ENCODE results near the gene MTHFD1L.

Gene MTHFD1L

DNA sequence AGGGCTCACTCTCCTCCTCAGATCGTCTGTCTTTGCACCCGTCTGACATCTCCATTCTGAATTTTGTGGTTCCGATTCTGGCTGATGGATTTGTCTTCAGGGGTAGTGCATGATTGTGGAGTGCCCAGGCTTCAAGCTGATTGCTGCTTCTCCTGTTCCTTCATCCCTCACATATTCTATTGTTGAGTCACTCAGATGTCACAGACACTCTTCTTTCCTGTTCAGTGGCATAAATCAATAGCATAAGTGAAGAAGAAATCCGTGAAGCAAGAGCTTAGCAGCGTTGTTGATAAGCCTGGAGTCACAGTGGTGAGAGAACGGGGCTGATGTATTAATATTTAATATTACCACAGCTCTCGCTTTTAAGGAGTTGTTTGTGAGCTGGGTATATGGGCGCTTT is 152.5 kb downstream of the MTHFD1L start:
- DNase-seq (ENCODE audit: low read depth, low spot score), result no peak
- TF ChIP-seq POLR2AphosphoS5 (IDR thresholded peaks at IDR 0.05; ENCODE audit: borderline replicate concordance, low read depth, low read length), result no peak
- TF ChIP-seq EZH2 (IDR thresholded peaks at IDR 0.05), result no peak
- no peak for TF ChIP-seq FOXP2 (optimal IDR thresholded peaks at IDR 0.05; ENCODE audit: control extremely low read depth, extremely low read length, insufficient read depth)
- no peak overlapping the region for H3K27ac ChIP-seq

GRCh38 chr6:151018911-151019782 is 153.6 kb downstream of the MTHFD1L start:
- no peak for TF ChIP-seq POLR2AphosphoS5 (IDR thresholded peaks at IDR 0.05; ENCODE audit: borderline replicate concordance, low read depth, low read length)
- TF ChIP-seq FOXP2 (optimal IDR thresholded peaks at IDR 0.05; ENCODE audit: control extremely low read depth, extremely low read length, insufficient read depth), result no peak
- no peak for TF ChIP-seq EZH2 (IDR thresholded peaks at IDR 0.05)
- Histone ChIP-seq H3K27ac (no peak overlapping the region), H3K36me3 (ENCODE audit: insufficient read depth, low read length) (peaks cover 32% of the 10 kb centered on the region; the same call in 1 of the 2 replicates), H3K9ac (ENCODE audit: insufficient read length) (no peak overlapping the region), H3K4me3 (no peak overlapping the region), H3K9me3 (ENCODE audit: low read depth, low read length) (no peaks in the 10 kb centered on the region)
- no peak for DNase-seq (ENCODE audit: low read depth, low spot score)

More for the DNA sequence above, 152.5 kb downstream of the MTHFD1L start:
- H3K36me3 ChIP-seq (ENCODE audit: insufficient read depth, low read length), result peaks cover 32% of the 10 kb centered on the region; the same call in 1 of the 2 replicates
- no peak overlapping the region for H3K4me3 ChIP-seq
- no peak overlapping the region for H3K9ac ChIP-seq (ENCODE audit: insufficient read length)
- H3K9me3 ChIP-seq (ENCODE audit: low read depth, low read length), result no peaks in the 10 kb centered on the region

- peaks cover 22% of the 10 kb centered on the region; the same call in 1 of the 2 replicates for H3K36me3 ChIP-seq (ENCODE audit: insufficient read depth, low read length)
- no peak overlapping the region for H3K4me3 ChIP-seq
- DNase-seq (ENCODE audit: low read depth, low spot score), result no peak
- no peak overlapping the region for H3K27ac ChIP-seq
- no peak overlapping the region for H3K9ac ChIP-seq (ENCODE audit: insufficient read length)
- TF ChIP-seq POLR2AphosphoS5 (IDR thresholded peaks at IDR 0.05; ENCODE audit: borderline replicate concordance, low read depth, low read length), result no peak
- no peak for TF ChIP-seq EZH2 (IDR thresholded peaks at IDR 0.05)
- H3K9me3 ChIP-seq (ENCODE audit: low read depth, low read length), result no peaks in the 10 kb centered on the region
These were observed 156.4 kb downstream of the MTHFD1L start for GRCh38 chr6:151021896-151022295.

DNA sequence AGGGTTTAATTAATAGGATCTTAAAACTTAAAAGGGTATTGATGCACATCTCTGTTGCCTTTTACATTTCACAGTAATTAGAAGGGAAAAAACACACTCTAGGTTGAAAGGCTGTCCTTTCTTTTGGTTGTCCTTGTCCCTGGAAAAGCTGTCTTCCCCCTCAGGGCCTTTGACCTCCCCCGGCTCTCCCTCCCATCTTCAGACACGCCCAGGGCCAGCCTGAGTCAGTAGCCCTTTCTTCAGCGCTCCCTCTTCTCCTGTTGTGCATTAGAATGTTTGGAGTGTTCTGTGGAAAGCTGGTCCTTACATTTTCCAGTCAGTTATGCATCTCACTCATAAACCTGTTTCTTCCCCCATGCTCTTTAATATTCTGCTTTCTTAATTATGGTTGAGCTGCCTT is 157.0 kb downstream of the MTHFD1L start:
- TF ChIP-seq FOXP2 (optimal IDR thresholded peaks at IDR 0.05; ENCODE audit: control extremely low read depth, extremely low read length, insufficient read depth), result no peak
- no peak for TF ChIP-seq EZH2 (IDR thresholded peaks at IDR 0.05)
- TF ChIP-seq POLR2AphosphoS5 (IDR thresholded peaks at IDR 0.05; ENCODE audit: borderline replicate concordance, low read depth, low read length), result no peak
- Histone ChIP-seq H3K4me3 (no peak overlapping the region), H3K9me3 (ENCODE audit: low read depth, low read length) (no peaks in the 10 kb centered on the region), H3K36me3 (ENCODE audit: insufficient read depth, low read length) (peaks cover 18% of the 10 kb centered on the region; the same call in 1 of the 2 replicates), H3K27ac (no peak overlapping the region), H3K9ac (ENCODE audit: insufficient read length) (no peak overlapping the region)
- DNase-seq (ENCODE audit: low read depth, low spot score), result no peak

- Histone ChIP-seq H3K4me3 (no peak overlapping the region), H3K27ac (no peak overlapping the region), H3K9me3 (ENCODE audit: low read depth, low read length) (no peaks in the 10 kb centered on the region), H3K36me3 (ENCODE audit: insufficient read depth, low read length) (peaks cover 23% of the 10 kb centered on the region; the same call in 1 of the 2 replicates), H3K9ac (ENCODE audit: insufficient read length) (no peak overlapping the region)
- DNase-seq (ENCODE audit: low read depth, low spot score), result no peak
- no peak for TF ChIP-seq FOXP2 (optimal IDR thresholded peaks at IDR 0.05; ENCODE audit: control extremely low read depth, extremely low read length, insufficient read depth)
- no peak for TF ChIP-seq EZH2 (IDR thresholded peaks at IDR 0.05)
- no peak for TF ChIP-seq POLR2AphosphoS5 (IDR thresholded peaks at IDR 0.05; ENCODE audit: borderline replicate concordance, low read depth, low read length)
These were observed 157.8 kb downstream of the MTHFD1L start for GRCh38 chr6:151023342-151023741.

DNA sequence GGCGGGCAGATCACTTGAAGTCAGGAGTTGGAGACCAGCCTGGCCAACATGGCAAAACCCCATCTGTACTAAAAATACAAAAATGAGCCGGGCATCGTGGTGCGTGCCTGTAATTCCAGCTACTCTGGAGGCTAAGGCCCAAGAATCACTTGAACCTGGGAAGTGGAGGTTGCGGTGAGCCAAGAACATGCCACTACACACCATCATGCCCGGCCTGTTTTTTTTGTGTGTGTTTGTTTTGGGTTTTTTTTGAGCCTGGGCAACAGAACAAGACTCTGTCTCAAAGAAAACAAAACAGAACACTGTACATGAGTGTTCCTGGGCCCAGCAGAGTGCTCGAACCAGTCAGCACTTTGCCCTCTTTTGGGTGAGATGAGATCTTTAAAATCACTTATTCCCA is 159.1 kb downstream of the MTHFD1L start:
- H3K9me3 ChIP-seq (ENCODE audit: low read depth, low read length), result no peaks in the 10 kb centered on the region
- peaks cover 13% of the 10 kb centered on the region; the same call in 1 of the 2 replicates for H3K36me3 ChIP-seq (ENCODE audit: insufficient read depth, low read length)
- no peak overlapping the region for H3K9ac ChIP-seq (ENCODE audit: insufficient read length)
- H3K27ac ChIP-seq, result no peak overlapping the region
- no peak overlapping the region for H3K4me3 ChIP-seq
- TF ChIP-seq POLR2AphosphoS5 (IDR thresholded peaks at IDR 0.05; ENCODE audit: borderline replicate concordance, low read depth, low read length) (no peak), FOXP2 (optimal IDR thresholded peaks at IDR 0.05; ENCODE audit: control extremely low read depth, extremely low read length, insufficient read depth) (no peak), EZH2 (IDR thresholded peaks at IDR 0.05) (no peak)
- no peak for DNase-seq (ENCODE audit: low read depth, low spot score)

DNA sequence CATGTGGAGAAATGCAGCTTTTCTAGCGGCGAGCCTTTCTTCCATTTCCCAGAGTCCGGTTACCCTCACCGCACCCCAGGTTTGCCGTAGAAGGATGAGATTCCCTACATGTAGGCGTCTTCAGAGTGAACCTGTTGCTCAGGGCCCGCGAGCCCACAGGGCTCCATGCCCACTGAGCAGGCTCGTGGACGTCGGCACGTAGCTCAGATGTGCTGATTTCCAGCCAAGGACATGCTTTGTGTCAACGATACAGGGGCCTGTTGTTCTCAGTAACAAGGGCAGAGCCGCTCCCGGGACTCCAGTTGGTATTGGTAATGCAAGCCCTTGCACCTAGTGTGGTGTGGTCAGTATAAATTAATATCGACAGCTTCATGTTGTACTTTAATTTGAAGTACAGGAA is 159.6 kb downstream of the MTHFD1L start:
- peaks cover 9% of the 10 kb centered on the region; the same call in 1 of the 2 replicates for H3K36me3 ChIP-seq (ENCODE audit: insufficient read depth, low read length)
- H3K9me3 ChIP-seq (ENCODE audit: low read depth, low read length), result no peaks in the 10 kb centered on the region
- H3K4me3 ChIP-seq, result no peak overlapping the region
- no peak overlapping the region for H3K27ac ChIP-seq
- no peak for TF ChIP-seq POLR2AphosphoS5 (IDR thresholded peaks at IDR 0.05; ENCODE audit: borderline replicate concordance, low read depth, low read length)
- TF ChIP-seq FOXP2 (optimal IDR thresholded peaks at IDR 0.05; ENCODE audit: control extremely low read depth, extremely low read length, insufficient read depth), result no peak
- TF ChIP-seq EZH2 (IDR thresholded peaks at IDR 0.05), result no peak
- H3K9ac ChIP-seq (ENCODE audit: insufficient read length), result no peak overlapping the region
- DNase-seq (ENCODE audit: low read depth, low spot score), result no peak

- no peak overlapping the region for H3K9ac ChIP-seq (ENCODE audit: insufficient read length)
- H3K27ac ChIP-seq, result no peak overlapping the region
- peaks cover 6% of the 10 kb centered on the region; the same call in 1 of the 2 replicates for H3K36me3 ChIP-seq (ENCODE audit: insufficient read depth, low read length)
- no peak for TF ChIP-seq FOXP2 (optimal IDR thresholded peaks at IDR 0.05; ENCODE audit: control extremely low read depth, extremely low read length, insufficient read depth)
- TF ChIP-seq POLR2AphosphoS5 (IDR thresholded peaks at IDR 0.05; ENCODE audit: borderline replicate concordance, low read depth, low read length), result no peak
- TF ChIP-seq EZH2 (IDR thresholded peaks at IDR 0.05), result no peak
- DNase-seq (ENCODE audit: low read depth, low spot score), result no peak
- no peaks in the 10 kb centered on the region for H3K9me3 ChIP-seq (ENCODE audit: low read depth, low read length)
- H3K4me3 ChIP-seq, result no peak overlapping the region
These were observed 160.7 kb downstream of the MTHFD1L start for GRCh38 chr6:151026041-151026663.
